Sigmoid colon (tissue), 4 donors: ENCODE results near the gene SNTA1.

Source experiments
- CTCF ChIP-seq, 4 experiments: fragments of 450-650 bp in 3 of 4; fragments of 200-600 bp in 1 of 4; IDR thresholded peaks; one replicate each; pipeline ENCODE4 v1.5.1; 2016 to 2019; ENCODE audit warnings: antibody characterized with exemption in 4 of 4, mild to moderate bottlenecking in 3 of 4, moderate library complexity in 2 of 4
- EP300 ChIP-seq, 4 donors: sonication (generic); formaldehyde crosslinking; IDR thresholded peaks; one replicate each; pipeline ENCODE4 v1.6.1; 2017; ENCODE audit warnings: antibody characterized with exemption in 4 of 4
- POLR2A ChIP-seq, 2 donors: fragments of 450-650 bp; IDR thresholded peaks; one replicate each; pipeline ENCODE4 v1.6.1; 2016; ENCODE audit warnings: antibody characterized with exemption in 2 of 2, mild to moderate bottlenecking in 2 of 2, moderate library complexity in 2 of 2
- POLR2AphosphoS5 ChIP-seq, 4 donors: sonication (generic); formaldehyde crosslinking; IDR thresholded peaks; one replicate each; pipeline ENCODE4 v1.6.1; 2017; ENCODE audit warnings: antibody characterized with exemption in 4 of 4

- TF ChIP-seq CTCF (IDR thresholded peaks at IDR 0.05) (no peak), POLR2AphosphoS5 (IDR thresholded peaks at IDR 0.05) (no peak), POLR2A (IDR thresholded peaks at IDR 0.05) (no peak), EP300 (IDR thresholded peaks at IDR 0.05) (no peak)
These were observed 32.3 kb downstream of the SNTA1 start for GRCh38 chr20:33411242-33411641.
